GM12865 (cell line): Measurements from ENCODE around the gene EGLN1.

Source experiments
- DNase-seq: peaks from one replicate; pipeline ENCODE4 v3.0.0; 2010; ENCODE audit warnings: low read depth
- H3K4me3 ChIP-seq: 2 replicates; pipeline ENCODE4 v1.5.1; 2011; ENCODE audit warnings: mild to moderate bottlenecking, low read depth, low read length, control low read depth
- TF ChIP-seq, protein P1 (sequence below): IDR thresholded peaks from 2 replicates; pipeline ENCODE4 v1.5.1; 2011; ENCODE audit warnings: low read length, control low read depth, low read depth, inconsistent platforms; ENCODE audit not compliant: insufficient read depth; ENCODE audit errors: missing control alignments

The EGLN1 gene

GRCh38 chr1:231318015-231318355 is 104.1 kb downstream of the EGLN1 start:
- DNase-seq = no peak
- TF ChIP-seq, protein P1, sequence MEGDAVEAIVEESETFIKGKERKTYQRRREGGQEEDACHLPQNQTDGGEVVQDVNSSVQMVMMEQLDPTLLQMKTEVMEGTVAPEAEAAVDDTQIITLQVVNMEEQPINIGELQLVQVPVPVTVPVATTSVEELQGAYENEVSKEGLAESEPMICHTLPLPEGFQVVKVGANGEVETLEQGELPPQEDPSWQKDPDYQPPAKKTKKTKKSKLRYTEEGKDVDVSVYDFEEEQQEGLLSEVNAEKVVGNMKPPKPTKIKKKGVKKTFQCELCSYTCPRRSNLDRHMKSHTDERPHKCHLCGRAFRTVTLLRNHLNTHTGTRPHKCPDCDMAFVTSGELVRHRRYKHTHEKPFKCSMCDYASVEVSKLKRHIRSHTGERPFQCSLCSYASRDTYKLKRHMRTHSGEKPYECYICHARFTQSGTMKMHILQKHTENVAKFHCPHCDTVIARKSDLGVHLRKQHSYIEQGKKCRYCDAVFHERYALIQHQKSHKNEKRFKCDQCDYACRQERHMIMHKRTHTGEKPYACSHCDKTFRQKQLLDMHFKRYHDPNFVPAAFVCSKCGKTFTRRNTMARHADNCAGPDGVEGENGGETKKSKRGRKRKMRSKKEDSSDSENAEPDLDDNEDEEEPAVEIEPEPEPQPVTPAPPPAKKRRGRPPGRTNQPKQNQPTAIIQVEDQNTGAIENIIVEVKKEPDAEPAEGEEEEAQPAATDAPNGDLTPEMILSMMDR = no peak
- no peak overlapping the region for H3K4me3 ChIP-seq

DNA sequence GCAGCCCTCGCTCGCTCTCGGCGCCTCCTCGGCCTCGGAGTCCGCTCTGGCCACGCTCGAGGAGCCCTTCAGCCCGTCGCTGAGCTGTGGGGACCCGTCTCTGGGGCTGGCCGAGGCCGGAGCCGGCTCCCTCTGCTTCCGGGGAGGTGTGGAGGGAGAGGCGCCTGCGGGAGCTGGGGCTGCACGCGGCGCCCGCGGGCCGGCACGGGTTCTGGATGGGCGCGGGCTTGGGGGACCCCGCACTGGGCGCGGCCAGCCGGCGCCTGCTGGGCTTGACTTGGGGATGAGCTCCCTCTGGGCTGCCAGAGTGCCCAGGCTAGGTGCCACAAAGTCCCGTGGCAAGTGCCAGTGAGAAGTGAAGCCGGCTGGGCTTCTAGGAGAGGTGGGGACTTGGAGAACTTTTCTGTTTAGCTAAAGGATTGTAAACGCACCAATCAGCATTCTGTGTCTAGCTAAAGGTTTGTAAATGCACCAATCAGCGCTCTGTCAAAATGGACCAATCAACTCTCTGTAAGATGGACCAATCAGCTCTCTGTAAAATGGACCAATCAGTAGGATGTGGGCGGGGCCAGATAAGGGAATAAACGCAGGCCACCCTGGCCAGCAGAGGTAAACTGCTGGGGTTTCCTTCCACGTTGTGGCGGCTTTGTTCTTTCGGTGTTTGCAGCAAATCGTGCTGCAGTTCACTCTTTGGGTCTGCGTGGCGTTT is 104.6 kb downstream of the EGLN1 start:
- no peak for DNase-seq
- TF ChIP-seq, protein P1 = no peak

DNA sequence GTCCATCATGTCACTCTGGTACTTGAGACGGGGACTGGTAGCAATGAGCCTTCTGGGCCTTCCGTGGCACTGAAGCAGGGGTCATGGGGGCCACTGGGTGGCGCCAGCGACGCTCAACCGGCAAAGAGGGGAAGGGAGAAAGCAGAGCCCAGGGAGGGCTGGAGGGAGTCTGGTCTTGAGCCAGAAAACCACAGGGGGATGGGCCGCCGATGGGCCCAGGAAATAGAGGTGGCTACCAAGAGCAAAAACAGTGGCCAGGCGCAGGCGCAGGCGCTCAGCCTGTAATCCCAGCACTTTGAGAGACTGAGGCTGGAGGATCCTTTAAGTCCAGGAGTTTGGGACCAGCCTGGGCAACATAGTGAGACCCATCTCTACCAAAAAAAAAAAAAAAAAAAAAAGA is 106.2 kb downstream of the EGLN1 start:
- DNase-seq = peak; percentile 61
- TF ChIP-seq, protein P1 = peak; percentile 76
- H3K4me3 ChIP-seq = no peak overlapping the region

More for the DNA sequence above, 104.6 kb downstream of the EGLN1 start:
- no peak overlapping the region for H3K4me3 ChIP-seq
